Stimulated activated CD8-positive, alpha-beta memory T cell treated with anti-CD3 and anti-CD28 coated beads, Interleukin-12 subunit alpha, Interleukin-12 subunit beta, amount 100 ng/mL, for 1 hour (primary cell): ENCODE data around the gene CCDC28A.

ENCODE experiments used
- DNase-seq: peaks from one replicate; pipeline ENCODE4 v3.0.0-alpha.2; 2020; ENCODE audit warnings: low read depth

CCDC28A gene

DNA sequence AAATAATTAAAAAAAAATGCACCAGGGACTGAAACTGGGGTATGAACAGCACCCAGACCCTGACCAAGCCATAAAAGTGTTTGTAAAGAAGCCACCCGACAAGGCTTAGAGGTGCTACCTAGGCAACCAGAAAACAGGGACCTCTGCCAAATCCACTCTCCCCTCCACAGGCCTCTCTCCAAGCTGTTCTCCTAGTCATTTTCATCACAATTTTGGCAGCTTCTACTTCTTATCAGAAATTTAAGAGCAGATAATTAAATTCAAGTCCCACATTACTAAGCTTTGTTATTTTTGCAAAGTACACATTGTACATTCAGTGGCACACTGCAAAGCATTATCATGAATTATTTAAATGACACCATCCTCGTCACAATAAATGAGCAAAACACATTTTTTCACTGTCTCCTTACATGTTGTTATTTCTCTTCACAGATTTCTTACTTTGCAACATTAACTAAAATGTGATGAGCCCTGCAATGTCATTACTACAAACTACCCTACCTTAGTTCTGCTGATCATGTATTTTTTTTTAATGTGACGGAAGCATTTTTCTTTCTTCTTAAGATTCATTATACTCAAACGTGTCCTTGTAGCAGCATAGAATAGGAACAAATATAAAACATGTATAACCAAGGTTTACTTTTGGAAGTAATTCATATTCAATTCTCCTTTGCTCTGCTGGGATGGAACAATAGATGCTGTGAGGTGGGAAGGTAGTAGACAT lies 60.4 kb downstream of the CCDC28A start:
- no peak for DNase-seq

DNA sequence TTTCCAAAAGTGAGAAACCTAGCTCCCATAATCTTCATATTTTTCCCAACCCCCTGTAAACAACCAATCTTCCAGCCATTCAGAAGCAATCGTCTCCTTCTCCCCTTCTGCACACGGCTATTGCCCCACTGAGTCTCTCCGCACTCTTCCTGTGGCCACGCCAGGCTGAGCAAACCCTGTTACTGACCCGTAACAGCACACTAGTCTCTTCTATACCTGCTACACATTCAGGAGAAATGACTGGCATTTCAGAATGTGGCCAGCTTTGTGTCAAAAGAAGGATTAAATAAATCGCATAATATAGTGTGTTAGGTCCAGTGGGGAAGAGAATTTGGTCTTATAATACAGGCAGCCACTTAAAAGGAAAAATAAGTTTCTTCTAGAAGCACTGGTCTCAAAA lies 63.7 kb downstream of the CCDC28A start:
- DNase-seq = no peak
